GM12874 (cell line): ENCODE measurements around the gene DDO.

Source experiments
- TF ChIP-seq, protein P1 (sequence below): IDR thresholded peaks from 2 replicates; pipeline ENCODE4 v1.5.1; 2011; ENCODE audit warnings: low read depth, mild to moderate bottlenecking, control low read depth, low read length, moderate library complexity; ENCODE audit not compliant: insufficient read depth

The DDO gene, protein sequence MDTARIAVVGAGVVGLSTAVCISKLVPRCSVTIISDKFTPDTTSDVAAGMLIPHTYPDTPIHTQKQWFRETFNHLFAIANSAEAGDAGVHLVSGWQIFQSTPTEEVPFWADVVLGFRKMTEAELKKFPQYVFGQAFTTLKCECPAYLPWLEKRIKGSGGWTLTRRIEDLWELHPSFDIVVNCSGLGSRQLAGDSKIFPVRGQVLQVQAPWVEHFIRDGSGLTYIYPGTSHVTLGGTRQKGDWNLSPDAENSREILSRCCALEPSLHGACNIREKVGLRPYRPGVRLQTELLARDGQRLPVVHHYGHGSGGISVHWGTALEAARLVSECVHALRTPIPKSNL

DNA sequence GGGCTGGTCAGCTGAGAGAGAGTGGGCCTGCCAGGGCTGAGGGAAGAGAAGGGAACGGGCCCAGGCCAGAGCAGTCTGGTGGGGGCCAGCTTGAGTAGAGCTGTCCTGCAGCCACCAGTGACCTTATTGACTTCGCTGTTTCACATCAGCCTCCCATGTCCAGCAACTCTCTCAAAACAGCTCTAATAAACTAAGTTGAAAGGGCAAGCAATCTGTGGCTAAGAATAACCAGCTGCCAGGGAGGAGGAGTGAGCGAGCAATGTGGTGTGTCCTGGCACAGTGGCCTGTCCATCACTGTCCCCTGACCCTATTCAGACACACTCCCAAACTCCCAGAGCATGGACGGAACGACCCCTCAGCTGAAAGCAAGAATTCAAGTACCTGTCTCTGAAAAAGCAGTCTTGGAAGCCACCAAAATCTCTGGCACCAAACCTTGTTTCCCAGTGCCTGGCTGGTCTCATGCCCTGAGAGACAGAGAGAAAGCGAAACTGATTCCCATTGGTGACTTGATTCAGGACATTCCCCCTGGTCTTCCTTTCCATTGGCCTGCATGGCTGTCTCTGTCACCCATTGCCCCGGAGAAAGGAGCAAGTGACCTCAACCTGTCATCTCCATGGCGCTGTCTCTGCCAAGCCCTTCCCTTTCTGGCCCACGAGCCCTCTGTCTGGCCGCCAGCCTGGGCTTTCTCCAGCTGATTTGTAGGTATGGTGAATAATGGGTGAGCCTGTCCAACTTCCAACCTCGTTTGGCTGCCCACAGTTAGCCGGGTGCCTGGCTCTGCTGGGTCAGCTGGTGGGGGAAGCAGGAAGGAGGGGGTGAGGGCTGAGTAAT, at the start of gene DDO:
Gene DDO (minus strand): TSS at position 490 of the 831 bp plus-strand sequence. CDS start 2,113 bp downstream, outside the sequence.
- TF ChIP-seq, protein P1, sequence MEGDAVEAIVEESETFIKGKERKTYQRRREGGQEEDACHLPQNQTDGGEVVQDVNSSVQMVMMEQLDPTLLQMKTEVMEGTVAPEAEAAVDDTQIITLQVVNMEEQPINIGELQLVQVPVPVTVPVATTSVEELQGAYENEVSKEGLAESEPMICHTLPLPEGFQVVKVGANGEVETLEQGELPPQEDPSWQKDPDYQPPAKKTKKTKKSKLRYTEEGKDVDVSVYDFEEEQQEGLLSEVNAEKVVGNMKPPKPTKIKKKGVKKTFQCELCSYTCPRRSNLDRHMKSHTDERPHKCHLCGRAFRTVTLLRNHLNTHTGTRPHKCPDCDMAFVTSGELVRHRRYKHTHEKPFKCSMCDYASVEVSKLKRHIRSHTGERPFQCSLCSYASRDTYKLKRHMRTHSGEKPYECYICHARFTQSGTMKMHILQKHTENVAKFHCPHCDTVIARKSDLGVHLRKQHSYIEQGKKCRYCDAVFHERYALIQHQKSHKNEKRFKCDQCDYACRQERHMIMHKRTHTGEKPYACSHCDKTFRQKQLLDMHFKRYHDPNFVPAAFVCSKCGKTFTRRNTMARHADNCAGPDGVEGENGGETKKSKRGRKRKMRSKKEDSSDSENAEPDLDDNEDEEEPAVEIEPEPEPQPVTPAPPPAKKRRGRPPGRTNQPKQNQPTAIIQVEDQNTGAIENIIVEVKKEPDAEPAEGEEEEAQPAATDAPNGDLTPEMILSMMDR: no peak

DNA sequence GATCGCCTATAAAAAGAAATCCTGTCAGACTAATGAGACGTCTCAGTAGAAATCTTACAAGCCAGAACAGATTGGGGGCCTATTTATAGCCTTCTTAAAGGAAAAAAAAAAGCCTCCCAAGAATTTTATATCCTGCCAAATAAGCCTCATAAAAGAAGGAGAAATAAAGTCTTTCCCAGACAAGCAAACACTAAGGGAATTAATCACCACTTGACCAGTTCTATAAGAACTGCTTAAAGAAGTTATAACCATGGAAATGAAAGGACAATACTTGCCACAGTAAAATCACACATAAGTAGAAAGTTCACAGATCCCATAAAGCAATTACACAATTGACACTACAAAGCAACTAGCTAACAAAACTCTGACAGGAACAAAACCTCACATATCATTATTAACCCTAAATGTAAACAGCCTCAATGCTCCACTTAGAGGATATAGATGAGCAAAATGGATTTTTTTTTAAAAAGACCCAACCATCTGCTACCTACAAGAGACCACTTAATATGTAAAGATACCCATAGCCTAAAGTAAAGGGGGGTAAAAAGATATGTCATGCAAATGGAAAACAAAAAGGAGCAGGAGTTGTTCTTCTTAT, 47.6 kb upstream of the DDO start:
- TF ChIP-seq, protein P1: no peak

DNA sequence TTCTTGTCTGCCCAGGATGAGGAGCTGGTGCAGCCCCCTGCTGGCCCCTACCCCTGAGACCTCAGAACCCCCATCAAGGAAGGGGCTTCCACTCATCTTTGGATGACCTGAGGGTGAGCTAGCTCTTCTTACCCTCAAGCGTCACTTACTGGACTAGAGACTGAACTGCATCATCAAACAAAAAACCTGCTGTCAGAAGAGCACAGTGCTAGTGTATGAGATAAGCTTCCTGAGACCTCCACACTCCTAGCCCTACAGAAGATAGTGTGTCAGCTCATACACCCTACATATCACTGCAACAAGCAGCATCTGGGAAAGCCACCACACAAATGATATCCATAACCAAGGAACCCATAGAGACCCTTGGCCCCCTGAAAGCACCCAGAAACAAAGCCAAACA, 46.0 kb upstream of the DDO start:
- TF ChIP-seq, protein P1: no peak

DNA sequence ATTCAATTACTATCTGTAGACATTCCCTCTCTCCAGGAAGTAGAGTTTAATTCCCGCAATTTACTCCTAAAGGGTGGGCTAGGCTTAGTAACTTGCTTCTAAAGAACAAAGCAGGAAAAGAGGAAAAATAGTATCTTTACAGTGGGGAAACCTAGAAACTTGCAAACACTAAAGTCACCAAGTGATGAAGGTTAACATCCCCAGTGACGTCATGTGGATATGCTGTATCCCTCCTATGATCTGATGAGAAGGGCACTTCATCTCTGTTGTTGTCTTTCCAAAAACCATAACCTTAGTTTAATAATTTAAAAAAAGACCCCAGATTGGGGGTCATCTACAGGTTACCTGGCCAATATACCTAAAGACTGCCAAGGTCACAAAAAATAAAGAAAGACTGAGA, 43.8 kb upstream of the DDO start:
- TF ChIP-seq, protein P1: no peak

DNA sequence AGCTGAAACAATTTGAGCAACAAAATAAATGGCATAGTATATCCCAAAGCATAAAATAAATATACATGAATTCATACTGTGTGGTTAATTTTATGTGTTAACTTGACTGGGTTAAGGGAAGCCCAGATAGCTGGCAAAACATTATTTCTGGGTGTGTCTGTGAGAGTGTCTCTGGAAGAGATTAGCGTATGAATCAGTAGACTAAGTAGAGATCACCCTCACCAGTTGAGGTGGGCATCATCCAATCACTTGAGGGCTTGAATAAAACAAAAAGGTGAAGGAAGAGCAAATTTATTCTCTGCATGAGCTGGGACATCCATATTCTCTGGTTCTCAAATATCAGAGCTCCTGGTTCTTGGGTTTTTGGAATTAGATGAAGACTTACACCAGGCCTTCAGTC, 43.1 kb upstream of the DDO start:
- TF ChIP-seq, protein P1: no peak

DNA sequence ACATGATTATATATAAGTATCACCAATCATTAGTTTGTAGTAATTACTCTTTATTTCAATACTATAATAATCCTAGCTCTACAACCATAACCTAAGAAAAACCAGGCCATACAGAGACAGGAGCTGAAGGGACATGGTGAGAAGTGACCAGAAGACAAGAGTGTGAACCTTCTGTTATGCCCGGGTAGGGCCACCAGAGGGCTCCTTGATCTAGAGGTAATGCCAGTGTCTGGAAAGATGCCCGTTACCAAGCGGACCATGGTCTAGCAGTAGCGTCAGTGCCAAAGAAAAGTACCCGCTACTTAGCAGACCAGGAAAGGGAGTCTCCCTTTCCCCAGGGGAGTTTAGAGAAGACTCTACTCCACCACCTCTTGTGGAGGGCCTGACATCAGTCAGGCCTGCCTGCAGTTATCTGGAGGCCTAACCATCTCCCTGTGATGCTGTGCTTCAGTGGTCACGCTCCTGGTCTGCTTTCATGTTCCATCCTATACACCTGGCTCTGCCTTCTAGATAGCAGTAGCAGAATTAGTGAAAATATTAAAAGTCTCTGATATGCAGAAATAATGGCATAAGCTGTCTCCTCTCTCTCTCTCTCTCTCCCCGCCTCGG, 42.3 kb upstream of the DDO start:
- TF ChIP-seq, protein P1: peak; percentile 66

DNA sequence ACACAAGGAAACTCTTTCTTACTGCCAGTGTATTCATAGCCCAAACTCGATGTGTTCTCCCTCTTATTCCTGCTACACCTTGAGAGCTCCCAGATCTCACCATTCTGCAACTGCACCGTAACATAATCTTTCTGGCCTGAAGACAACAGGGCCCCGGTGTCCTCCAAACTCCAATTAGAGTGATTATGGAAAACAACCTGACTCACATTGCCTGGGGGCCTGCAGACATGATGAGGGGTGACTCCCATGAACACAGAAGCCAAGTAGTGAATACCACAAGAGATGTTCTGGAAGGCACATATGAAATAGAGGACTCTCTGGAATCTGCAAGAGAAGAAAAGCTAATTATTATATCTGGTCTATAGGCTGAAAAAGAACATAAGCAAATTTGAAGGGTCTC, 41.3 kb upstream of the DDO start:
- TF ChIP-seq, protein P1: no peak
